Body of pancreas (tissue), 4 donors: Measurements from ENCODE around the gene SIK2. TPM values are rescaled to one million over a fixed set of nuclear protein-coding genes. Genes with fewer than 3 reads are reported as not detected.

ENCODE experiments used
- ATAC-seq: fragments of 150-250 bp; one replicate; pipeline ENCODE4 v1.9.1; 2016
- DNase-seq, 4 donors: peaks; one replicate each; pipeline ENCODE4 v3.0.0-alpha.2; 2019
- H3K27ac ChIP-seq, 4 donors: fragments of 200-600 bp; sonication (generic); 1 replicate in 3 of 4; 2 replicates in 1 of 4; pipeline versions ENCODE4 v1.5.1 to v1.6.1; 2016 to 2019; ENCODE audit warnings: mild to moderate bottlenecking in 1 of 4, mixed read lengths in 1 of 4, moderate library complexity in 1 of 4
- H3K27me3 ChIP-seq, 2 donors: fragments of 200-600 bp; sonication (generic); one replicate each; pipeline ENCODE4 v1.6.0; 2016; ENCODE audit warnings: mild to moderate bottlenecking in 1 of 2
- H3K36me3 ChIP-seq, 2 donors: fragments of 200-600 bp; sonication (generic); replicated peaks in 1 of 2; 2 replicates each; pipeline ENCODE4 v1.5.1; 2016; ENCODE audit warnings: low read depth in 2 of 2; ENCODE audit not compliant: insufficient read depth in 1 of 2
- H3K4me1 ChIP-seq: fragments of 200-600 bp; sonication (generic); one replicate; pipeline ENCODE4 v1.6.0; 2016
- H3K4me3 ChIP-seq, 2 donors: fragments of 200-600 bp; sonication (generic); 1 replicate in 1 of 2; 2 replicates in 1 of 2; pipeline ENCODE4 v1.5.1; 2016 to 2019
- H3K9me3 ChIP-seq, 3 donors: fragments of 200-600 bp; sonication (generic); 1 replicate in 2 of 3; 2 replicates in 1 of 3; pipeline ENCODE4 v1.5.1; 2016
- CTCF ChIP-seq, 7 experiments: fragments of 450-650 bp in 4 of 7; fragments of 200-600 bp in 3 of 7; sonication (generic) in 3 of 7; IDR thresholded peaks; one replicate each; pipeline ENCODE4 v1.5.1; 2016 to 2019; ENCODE audit warnings: antibody characterized with exemption in 7 of 7
- POLR2A ChIP-seq, 3 donors: fragments of 450-650 bp; IDR thresholded peaks; one replicate each; pipeline ENCODE4 v1.6.1; 2016; ENCODE audit warnings: antibody characterized with exemption in 3 of 3, mild to moderate bottlenecking in 2 of 3
- WGBS, 2 donors: methylation state at CpG; one replicate each; pipeline ENCODE4 v1.1.5; 2017; 5-methylcytosine and 5-hydroxymethylcytosine counted together
- intact Hi-C: fragments of 100-400 bp; cut with DNase I; formaldehyde crosslinking; loops from one replicate; pipeline ENCODE4 v1.15.1; 2023
- total RNA-seq, 2 donors: library from RNA; depleted of rRNA; stranded (reverse); fragments of >200 nt; gene quantifications; one replicate each; pipeline ENCODE4 v1.1.0, GENCODE V29; 2016

SIK2 gene
- total RNA-seq, 2 donors from 2014 or later = 15.3 to 16.5 TPM

GRCh38 chr11:111574373-111575225 is 27.6 kb upstream of the SIK2 start:
- TF ChIP-seq CTCF (IDR thresholded peaks at IDR 0.05) (no peak), POLR2A (IDR thresholded peaks at IDR 0.05) (no peak)
- H3K9me3 ChIP-seq = no peaks in the 10 kb centered on the region
- DNase-seq = no peak
- H3K4me3 ChIP-seq = no peak overlapping the region
- peaks cover 17% of the 10 kb centered on the region for H3K4me1 ChIP-seq
- H3K27me3 ChIP-seq = no peaks in the 10 kb centered on the region
- H3K36me3 ChIP-seq = no peaks in the 10 kb centered on the region
- peak; percentile 60 for ATAC-seq
- WGBS, 2 donors = 23 to 38% methylated on average over 7 of the region's 7 CpGs
- intact Hi-C loops = no loop called here
- H3K27ac ChIP-seq = no peak overlapping the region

GRCh38 chr11:111575740-111576139 is 26.5 kb upstream of the SIK2 start:
- TF ChIP-seq POLR2A (IDR thresholded peaks at IDR 0.05) = no peak
- no peak for TF ChIP-seq CTCF (IDR thresholded peaks at IDR 0.05)
- Histone ChIP-seq H3K4me3 (no peak overlapping the region), H3K4me1 (peaks cover 17% of the 10 kb centered on the region), H3K27ac (no peak overlapping the region), H3K36me3 (no peaks in the 10 kb centered on the region), H3K27me3 (no peaks in the 10 kb centered on the region), H3K9me3 (no peaks in the 10 kb centered on the region)
- intact Hi-C loops = no loop called here
- no peak for ATAC-seq
- no peak for DNase-seq
- 87 to 90% methylated on average over 6 of the region's 6 CpGs for WGBS, 2 donors

GRCh38 chr11:111577821-111578220 is 24.4 kb upstream of the SIK2 start:
- DNase-seq = no peak
- no peak for TF ChIP-seq POLR2A (IDR thresholded peaks at IDR 0.05)
- TF ChIP-seq CTCF (IDR thresholded peaks at IDR 0.05) = no peak
- Histone ChIP-seq H3K4me3 (no peak overlapping the region), H3K36me3 (no peaks in the 10 kb centered on the region), H3K27ac (no peak overlapping the region), H3K4me1 (peaks cover 17% of the 10 kb centered on the region), H3K9me3 (no peaks in the 10 kb centered on the region), H3K27me3 (no peaks in the 10 kb centered on the region)
- ATAC-seq = no peak
- intact Hi-C loops = no loop called here
- WGBS, 2 donors = 73 to 86% methylated on average over 4 of the region's 4 CpGs

GRCh38 chr11:111581341-111581740 is 20.9 kb upstream of the SIK2 start:
- no peaks in the 10 kb centered on the region for H3K4me1 ChIP-seq
- H3K9me3 ChIP-seq = no peaks in the 10 kb centered on the region
- intact Hi-C loops = loop anchor here (5.0 kb wide), 1 partner anchor 256 kb away; no protein-coding TSS in a partner anchor
- TF ChIP-seq POLR2A (IDR thresholded peaks at IDR 0.05) (no peak), CTCF (IDR thresholded peaks at IDR 0.05) (no peak)
- WGBS, 2 donors = 91 to 100% methylated on average over 1 of the region's 1 CpG
- H3K4me3 ChIP-seq = no peak overlapping the region
- no peak for DNase-seq
- no peak overlapping the region for H3K27ac ChIP-seq
- ATAC-seq = no peak
- H3K27me3 ChIP-seq = no peaks in the 10 kb centered on the region
- no peaks in the 10 kb centered on the region for H3K36me3 ChIP-seq

GRCh38 chr11:111582163-111582562 is 20.1 kb upstream of the SIK2 start:
- no peaks in the 10 kb centered on the region for H3K36me3 ChIP-seq
- no peaks in the 10 kb centered on the region for H3K4me1 ChIP-seq
- no peak overlapping the region for H3K27ac ChIP-seq
- no peak for DNase-seq
- intact Hi-C loops = loop anchor here (5.0 kb wide), 1 partner anchor 255 kb away; no protein-coding TSS in a partner anchor
- no peaks in the 10 kb centered on the region for H3K27me3 ChIP-seq
- no peaks in the 10 kb centered on the region for H3K9me3 ChIP-seq
- TF ChIP-seq POLR2A (IDR thresholded peaks at IDR 0.05) (no peak), CTCF (IDR thresholded peaks at IDR 0.05) (no peak)
- H3K4me3 ChIP-seq = no peak overlapping the region
- no peak for ATAC-seq
